NCI-H2107 treated with DMSO at 0.1 percent for 48 hours (cell line): ENCODE data around the gene AIDA.

Experiments used
- DNase-seq: peaks from one replicate; lab custom pipeline; 2025; ENCODE audit not compliant: unreplicated experiment; lab: John Stamatoyannopoulos, UW

Gene AIDA

GRCh38 chr1:222653178-222653827 is 59.0 kb downstream of the AIDA start:
- DNase-seq, result no peak

GRCh38 chr1:222652676-222653075 is 59.6 kb downstream of the AIDA start:
- no peak for DNase-seq

DNA sequence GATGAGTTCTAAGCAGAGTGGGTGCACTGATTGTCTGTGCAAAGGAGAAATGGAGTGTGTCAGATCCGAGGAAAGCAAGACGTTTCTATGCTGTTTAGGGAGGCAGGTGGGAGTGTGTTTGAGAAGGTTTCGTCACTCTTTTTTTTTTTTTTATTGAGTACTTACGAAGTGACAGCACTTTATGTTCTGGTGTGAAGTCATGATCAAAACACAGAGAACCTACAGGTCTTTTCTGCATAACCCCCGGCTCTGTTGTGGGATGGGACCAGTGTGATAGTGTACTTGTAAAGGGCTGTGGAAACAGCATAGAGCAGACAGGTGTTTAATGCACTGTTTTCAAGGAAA is 67.7 kb downstream of the AIDA start:
- no peak for DNase-seq

DNA sequence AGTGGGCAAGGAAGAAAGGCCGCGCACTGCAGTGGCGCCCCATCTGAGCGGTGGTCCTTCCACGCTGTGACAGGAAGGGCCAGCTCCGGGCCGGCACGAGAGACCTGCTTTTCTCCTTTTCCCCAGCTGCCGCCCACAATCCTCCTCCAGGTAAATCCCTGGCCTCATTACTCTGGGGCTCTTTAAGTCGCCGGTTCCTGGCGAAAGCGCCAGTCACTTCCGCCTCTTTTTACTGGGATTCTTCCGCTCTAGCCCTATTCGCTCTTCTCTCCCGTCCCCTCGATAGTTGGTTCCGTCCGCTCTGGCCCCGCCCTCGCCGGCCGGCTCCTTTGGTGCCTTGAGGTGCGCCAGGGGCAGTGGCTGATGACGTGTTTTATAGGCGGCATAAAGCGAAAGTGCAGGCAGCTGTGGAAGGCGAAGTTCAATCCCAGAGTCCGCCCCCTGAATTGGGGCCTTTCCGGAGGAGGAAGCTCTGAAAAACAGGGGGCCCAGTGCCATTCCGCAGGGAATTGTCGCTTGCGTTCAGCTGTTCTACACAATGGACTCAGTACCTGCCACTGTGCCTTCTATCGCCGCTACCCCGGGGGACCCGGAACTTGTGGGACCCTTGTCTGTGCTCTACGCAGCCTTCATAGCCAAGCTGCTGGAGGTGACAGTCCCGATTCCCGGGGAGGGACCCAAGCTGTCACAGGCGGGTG is 68.2 kb downstream of the AIDA start:
- peak; percentile 99 for DNase-seq

DNA sequence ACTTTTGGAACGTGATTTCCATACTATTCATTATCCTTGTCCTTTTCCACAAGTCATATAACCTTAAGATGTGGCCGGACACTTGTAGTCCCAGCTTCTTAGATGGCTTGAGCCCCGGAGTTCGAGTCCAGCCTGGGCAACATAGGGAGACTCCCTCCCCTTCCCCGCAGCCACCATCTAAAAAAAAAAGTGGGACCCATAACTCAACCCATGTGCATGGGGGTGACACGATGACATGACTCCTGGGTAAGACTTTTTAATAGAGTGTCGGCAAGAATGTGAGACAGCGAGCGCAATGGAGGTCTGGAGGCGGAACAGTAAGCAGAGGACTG is 68.7 kb downstream of the AIDA start:
- no peak for DNase-seq

- no peak for DNase-seq
Measured at GRCh38 chr1:222642468-222642867, 69.8 kb downstream of the AIDA start.

DNA sequence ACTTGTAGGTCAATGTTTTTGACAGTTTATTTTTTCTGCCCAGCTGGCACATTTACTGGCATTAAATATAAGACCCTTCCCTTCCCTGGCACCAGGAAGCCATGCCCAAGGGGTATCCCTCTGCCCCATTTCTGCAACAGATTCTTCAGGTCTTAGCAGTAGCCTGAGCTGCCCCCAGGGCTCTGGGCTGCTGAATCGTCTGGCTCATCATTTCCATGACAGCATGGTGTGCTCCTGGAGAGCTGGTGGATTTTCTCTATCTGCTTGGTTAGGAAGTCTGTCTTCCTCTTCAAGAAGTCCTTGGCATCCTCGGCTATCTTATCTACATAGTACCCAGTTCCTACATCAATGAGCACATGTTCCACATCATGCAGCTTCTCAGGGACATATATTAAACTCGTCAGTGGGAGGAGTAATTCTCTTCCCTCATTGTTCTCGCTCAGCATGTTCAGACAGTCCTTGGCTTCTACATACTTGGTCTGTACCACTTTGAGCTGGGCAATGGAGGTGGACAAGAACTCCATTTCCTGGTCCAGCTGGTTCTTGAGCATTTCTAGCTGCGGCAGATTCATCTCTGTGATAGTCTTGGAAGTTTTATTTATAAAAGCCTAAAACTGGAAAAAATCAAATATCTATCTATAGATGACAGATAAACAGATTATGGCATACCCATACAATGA is 70.9 kb downstream of the AIDA start:
- no peak for DNase-seq

DNA sequence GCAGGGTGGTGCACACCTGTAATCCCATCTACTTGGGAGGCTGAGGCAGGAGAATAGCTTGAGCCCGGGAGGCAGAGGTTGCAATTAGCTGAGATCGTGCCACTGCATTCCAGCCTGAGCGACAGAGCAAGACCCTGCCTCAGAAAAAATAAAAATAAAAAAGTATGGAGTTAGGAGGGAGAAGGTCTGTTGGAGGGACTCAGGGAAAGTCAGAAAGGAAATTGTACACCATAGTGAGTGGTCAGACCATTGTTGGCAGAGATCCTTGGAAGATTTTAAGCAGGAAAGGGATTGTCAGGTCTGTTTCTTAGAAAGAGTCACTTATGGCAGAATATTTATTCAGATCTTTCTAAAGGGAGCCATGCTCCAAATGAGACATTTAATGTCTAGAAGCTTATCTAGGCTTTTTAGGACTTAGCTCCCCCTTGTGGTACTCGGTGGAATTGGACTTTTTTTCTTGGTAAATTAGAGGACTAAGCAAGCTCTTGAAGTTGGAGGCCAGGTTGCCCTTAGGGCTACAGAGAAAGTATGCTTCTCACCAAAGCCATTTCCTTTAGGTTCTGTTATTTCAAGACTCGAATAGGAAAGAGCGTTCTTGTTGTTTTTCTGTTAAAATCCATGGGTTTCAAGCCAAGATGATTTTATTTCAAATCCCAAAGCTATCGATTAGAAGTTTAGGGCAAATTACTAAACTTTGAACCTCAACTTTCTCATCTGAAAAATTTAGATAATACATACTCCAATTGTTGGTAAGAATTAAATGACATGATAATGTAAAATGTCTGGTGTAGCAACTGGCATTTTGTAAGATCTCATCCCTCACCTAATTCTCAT is 77.9 kb downstream of the AIDA start:
- DNase-seq, result peak; percentile 91

DNA sequence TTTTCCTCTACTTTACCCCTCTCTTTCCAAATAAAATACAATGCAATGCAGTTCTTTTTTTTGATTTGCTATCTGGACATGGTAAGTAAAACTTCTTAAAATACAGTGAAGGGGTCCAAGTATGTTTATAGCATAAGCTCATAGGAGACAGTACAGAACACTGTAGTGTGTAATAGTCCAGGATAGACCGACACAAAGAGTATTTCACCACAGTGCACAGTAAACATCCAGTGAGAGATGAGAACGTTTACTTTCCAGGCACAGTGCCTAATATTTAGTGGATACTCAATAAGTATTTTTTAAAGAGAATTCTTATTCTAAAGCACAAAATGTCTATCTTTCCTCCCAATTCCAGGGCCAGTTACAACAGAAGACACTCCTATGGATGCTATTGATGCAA is 79.5 kb downstream of the AIDA start:
- no peak for DNase-seq

DNA sequence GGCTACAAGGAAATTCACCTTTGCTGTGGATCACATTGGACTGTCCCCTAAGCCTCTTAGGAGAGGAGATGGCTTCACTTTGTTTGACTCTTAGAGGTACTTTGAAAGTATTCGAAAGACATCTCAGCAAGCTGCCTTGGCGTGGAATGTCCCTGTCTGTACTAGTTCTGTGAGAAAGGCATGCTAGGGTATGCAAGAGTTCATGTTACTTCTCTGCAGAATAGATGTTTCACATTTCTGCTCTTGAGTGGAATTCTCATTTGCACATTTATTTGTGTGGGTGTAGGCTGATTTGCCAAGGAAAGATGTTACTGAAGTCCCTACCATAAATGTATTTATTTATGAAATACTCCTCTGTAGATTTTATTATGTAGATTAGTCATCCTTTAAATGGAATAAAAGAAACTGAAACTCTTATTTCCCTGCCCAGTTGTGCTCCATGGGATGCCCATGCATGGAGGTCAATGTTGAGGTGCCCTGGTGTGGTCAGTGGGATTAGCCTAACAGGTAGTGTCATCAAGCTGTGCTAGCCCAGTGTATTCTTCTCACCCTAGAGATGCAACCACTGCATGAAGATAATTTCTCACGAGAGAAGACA is 80.6 kb downstream of the AIDA start:
- no peak for DNase-seq

- no peak for DNase-seq
Measured at GRCh38 chr1:222629921-222630535, 82.3 kb downstream of the AIDA start.

- no peak for DNase-seq
Measured at GRCh38 chr1:222627232-222627631, 85.1 kb downstream of the AIDA start.

DNA sequence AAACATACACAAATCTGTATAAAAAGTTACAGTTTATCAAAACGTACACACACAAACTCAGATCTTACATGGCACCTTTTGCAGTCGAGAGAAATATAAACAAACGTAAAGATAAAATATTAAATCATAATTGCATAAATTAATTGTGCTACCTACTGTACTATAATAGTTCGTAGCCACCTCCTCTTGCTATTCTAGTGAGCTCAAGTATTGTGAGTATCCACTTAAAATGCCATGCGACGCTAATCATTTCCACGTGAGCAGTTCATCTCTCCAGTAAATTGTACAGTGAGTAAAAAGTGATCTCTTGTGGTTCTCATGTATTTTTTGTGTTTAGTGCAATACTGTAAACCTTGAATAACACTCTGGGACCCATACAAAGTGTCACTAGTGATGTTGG is 88.1 kb downstream of the AIDA start:
- no peak for DNase-seq

DNA sequence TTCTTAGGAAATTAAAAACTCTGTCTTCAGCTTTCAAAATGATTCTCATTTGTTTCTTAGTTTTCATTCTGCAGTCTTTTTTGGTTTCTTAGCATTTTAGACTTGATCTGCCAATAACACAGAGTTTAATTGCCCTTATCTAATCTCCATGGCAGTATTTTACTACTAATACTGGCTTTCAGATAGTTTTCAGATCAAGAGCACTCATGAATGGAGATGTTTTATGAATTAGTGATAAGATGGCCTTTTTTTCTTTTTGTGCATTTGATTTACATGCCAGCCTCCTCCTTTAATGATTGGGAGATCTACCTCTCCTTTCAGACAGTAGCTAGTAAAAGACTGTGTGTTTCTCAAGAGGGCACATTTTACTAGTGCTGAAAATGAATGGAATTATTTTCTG is 88.8 kb downstream of the AIDA start:
- DNase-seq, result no peak

DNA sequence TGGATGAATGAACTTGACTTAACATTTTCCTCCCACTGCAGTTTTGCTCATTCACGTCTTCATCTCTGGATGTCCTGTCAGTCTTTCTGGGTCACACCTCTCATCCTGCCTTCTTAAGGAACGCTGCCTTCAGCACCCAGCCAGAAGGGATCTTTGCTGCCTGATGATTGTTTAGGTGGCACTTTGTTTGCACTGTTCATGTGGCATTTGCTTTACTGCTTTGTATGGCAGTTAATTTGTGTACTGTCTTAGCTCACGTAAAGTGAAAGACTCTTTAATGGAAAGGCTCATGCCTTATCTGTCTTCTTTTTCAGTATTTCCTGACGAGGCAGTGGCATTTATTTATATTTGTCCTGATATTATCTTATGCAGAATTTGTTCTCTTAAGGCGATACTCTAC is 89.5 kb downstream of the AIDA start:
- no peak for DNase-seq

- DNase-seq, result no peak
Measured at GRCh38 chr1:222620566-222620965, 91.7 kb downstream of the AIDA start.

DNA sequence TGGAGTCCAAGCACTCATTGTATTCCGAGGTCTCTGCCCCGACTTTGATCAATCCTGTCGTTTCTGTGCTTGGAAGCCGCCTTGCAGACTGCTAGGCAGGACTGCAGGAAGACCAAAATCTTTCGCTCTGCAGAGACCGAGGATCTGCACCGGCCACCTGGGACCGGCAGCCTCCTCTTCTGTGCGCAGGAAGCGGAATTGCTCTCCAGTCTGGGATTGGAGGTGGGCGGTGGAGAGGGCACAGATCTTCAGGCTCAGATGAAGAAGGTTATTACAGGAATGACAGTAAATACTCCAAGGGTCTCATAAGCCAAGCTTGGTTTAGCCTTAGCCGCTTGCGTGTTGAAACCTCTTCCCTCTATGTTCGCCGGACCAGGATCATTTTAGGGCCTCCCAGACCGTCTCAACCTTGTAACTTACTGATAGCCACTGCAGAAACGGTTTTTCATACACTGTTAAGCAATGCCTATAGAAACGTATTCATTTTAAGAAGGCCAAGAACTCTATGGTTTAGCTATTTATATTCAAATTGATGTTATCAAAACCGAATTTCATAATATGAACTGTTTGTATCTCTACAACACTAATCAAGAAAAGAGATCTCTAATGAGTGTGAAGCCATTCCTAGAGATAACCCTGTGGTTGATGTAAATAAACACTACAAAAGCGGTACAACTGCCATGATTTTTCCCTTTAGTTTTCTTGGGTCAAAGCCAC is 93.3 kb downstream of the AIDA start:
- DNase-seq, result peak; percentile 9
